Adipocyte (in vitro differentiated cells): ENCODE data around the gene SECTM1.

ENCODE experiments used
- DNase-seq: peaks from one replicate; pipeline ENCODE4 v3.0.0-alpha.2; 2015; ENCODE audit warnings: low read depth
- H3K27me3 ChIP-seq: replicated peaks from 2 replicates; pipeline ENCODE4 v1.7.0; 2013; ENCODE audit warnings: mild to moderate bottlenecking, low read length, moderate library complexity; ENCODE audit not compliant: control insufficient read depth, insufficient read depth
- H3K36me3 ChIP-seq: 2 replicates; pipeline ENCODE4 v1.7.0; 2013; ENCODE audit warnings: low read length, mild to moderate bottlenecking, moderate library complexity; ENCODE audit not compliant: control insufficient read depth, insufficient read depth, severe bottlenecking
- H3K4me1 ChIP-seq: 2 replicates; pipeline ENCODE4 v1.7.0; 2013; ENCODE audit warnings: mild to moderate bottlenecking, low read length, moderate library complexity; ENCODE audit not compliant: control insufficient read depth, insufficient read depth
- H3K4me3 ChIP-seq: 2 replicates; pipeline ENCODE4 v1.7.0; 2013; ENCODE audit warnings: mild to moderate bottlenecking, low read length, moderate library complexity
- H3K9ac ChIP-seq: 2 replicates; pipeline ENCODE4 v1.7.0; 2013; ENCODE audit warnings: mild to moderate bottlenecking, low read length, moderate library complexity
- H3K9me3 ChIP-seq: 2 replicates; pipeline ENCODE4 v1.7.0; 2013; ENCODE audit warnings: mild to moderate bottlenecking, low read length, moderate library complexity; ENCODE audit not compliant: control insufficient read depth

Gene SECTM1

DNA sequence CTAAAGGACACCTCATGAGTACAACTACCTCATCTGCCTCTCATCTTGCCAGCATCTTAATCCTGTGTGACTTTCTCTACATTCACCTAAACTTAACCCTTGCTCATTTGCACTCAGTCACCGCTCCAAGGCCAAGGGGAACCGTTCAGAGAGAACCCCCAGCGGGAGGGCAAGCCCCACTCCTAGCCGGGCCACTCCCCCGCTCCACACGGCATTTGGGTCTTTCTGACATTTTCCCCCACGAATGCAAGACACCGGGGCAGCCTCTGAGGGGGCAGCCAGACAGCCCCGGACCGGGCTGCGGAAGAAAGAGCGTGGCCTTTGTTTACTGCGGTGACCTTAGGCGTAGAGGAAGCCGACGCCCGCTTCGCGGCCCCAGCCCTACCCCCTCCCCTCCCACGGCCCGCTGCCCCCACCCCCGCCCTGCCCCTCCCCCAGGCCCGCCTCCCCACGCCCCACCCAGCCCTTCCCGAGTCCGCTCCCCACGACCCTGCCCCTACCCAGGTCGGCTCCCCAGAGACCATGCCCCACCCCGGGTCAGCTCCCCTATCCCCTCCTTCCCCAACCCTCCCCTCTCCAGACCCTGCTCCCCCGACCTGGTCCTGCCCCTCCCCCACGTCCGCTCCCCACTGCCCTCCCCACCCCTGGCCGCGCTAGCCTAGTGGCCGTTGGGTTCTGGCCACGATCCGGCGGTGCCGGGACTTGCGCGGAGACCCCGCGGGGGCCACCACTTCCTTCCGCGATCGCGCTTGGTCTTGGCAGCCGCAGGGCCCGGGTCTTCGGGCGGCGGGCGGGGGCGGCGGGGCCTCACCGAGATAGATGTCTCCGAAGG, 60.9 kb downstream of the SECTM1 start:
- Histone ChIP-seq H3K9me3 (no peaks in the 10 kb centered on the region), H3K27me3 (no peaks in the 10 kb centered on the region), H3K4me1 (peaks cover 32% of the 10 kb centered on the region), H3K9ac (peak overlapping the region; percentile 92), H3K36me3 (peaks cover 31% of the 10 kb centered on the region), H3K4me3 (peak overlapping the region; percentile 91)
- peak; percentile 44 for DNase-seq

DNA sequence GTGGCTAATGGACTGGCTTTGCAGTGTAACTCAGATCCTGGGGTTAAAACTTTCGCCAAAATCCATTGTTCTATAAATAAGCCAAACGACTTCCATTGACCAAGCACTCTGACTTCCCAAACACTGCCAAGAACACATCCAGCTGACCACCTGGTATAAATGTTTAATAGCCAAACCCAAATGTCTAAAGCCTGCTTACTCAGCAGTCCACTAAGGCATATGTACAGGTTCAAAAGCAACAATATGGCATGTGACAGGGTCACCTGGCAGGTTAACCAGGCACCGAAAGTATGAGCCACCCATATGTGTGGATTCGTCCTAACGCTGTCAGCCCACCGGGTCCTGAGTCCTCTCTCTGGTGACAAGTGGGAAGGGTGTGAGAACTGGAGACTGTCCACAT, 62.2 kb downstream of the SECTM1 start:
- Histone ChIP-seq H3K36me3 (peaks cover 34% of the 10 kb centered on the region), H3K9me3 (no peaks in the 10 kb centered on the region), H3K4me1 (peaks cover 42% of the 10 kb centered on the region), H3K27me3 (no peaks in the 10 kb centered on the region), H3K9ac (no peak overlapping the region), H3K4me3 (peak overlapping the region; percentile 91)
- no peak for DNase-seq
